NCI-H774 (cell line): Measurements from ENCODE around the gene PYGB.
A peak's percentile ranks its signal among the peaks of the same experiment; 100 is the strongest.
"Not testable (repeated sequence)": the region's sequence is repeated elsewhere in the genome, so short reads cannot be mapped to it uniquely, and the experiment has no call there.

ENCODE experiments used
- DNase-seq: peaks from one replicate; lab custom pipeline; 2025; lab: John Stamatoyannopoulos, UW

The PYGB gene

GRCh38 chr20:25314497-25315417 lies 66.9 kb downstream of the PYGB start:
- no peak for DNase-seq

- DNase-seq: no peak
Observed at GRCh38 chr20:25315418-25316210, 67.7 kb downstream of the PYGB start.

- no peak for DNase-seq
Observed at GRCh38 chr20:25316506-25317190, 68.8 kb downstream of the PYGB start.

DNA sequence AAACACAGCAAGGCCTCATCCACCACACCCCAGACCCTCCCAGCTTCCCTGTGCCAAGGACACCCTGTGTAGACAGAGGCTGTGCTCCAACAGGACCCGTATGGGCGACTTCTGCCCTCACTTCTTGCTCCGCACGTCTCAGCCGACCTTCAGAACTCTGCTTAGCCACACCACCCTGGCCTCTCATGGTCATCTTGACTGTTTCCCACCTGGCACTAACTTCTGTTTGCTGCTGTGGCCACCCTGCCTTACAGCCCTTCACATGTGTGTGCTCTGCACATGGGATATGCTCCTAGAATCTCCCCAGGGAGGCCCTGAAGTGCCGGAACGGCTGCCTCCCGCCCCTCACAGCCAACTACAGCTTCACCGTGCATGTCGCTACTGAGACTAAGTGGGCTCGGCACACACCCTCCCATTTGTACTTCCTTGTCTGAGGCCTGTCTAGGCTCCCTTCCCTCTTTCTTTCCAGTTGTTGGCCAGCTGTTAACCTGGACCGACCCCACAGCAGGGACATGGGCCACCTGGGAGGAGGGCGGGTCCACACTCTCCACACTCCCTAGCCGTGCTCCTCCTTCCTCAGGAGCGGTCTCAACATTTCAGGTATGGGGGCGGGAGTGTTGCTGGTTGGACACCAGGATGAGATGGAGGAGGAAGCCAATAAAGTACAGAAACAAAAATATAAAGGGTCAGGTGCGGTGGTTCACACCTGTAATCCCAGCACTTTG lies 69.6 kb downstream of the PYGB start:
- no peak for DNase-seq

- DNase-seq: no peak
Observed at GRCh38 chr20:25318471-25319240, 70.8 kb downstream of the PYGB start.

DNA sequence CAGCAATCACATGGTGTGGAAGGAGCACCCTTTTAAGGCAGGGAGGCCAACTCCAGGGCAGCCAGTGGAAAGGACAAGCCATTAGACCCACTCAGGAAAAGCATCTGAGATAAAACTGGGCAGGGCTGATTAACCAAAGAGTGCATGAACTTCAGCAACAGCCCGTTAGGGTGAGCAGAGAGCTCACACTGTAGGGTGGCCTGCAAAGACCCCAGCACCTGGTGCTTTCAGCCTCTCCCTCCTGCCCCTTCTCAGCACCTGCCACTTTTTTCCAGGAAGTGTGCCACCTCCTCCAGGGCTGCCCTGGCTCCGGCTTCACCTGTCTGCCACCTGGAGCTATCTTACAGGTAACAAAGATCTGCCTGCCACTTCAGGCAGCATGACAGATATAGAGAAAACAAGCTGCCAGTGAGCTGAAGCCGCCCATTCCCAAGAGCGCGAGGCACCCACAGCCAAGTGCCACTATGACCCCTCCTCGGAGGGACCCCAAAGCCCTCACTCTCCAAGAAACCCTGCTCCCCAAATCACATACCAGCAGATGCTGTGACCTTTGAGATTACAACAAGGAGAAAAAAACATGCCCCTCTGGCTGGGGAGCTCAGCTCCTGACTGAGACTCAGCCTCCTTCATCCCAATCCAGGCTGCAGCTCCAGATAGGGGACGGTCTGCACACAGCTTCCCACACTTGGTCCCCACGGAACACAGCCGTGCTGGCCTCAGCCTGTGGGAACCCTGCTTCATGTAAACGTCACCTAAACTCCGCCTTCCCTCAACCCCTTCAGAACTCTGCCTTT lies 71.6 kb downstream of the PYGB start:
- DNase-seq: peak; percentile 40

DNA sequence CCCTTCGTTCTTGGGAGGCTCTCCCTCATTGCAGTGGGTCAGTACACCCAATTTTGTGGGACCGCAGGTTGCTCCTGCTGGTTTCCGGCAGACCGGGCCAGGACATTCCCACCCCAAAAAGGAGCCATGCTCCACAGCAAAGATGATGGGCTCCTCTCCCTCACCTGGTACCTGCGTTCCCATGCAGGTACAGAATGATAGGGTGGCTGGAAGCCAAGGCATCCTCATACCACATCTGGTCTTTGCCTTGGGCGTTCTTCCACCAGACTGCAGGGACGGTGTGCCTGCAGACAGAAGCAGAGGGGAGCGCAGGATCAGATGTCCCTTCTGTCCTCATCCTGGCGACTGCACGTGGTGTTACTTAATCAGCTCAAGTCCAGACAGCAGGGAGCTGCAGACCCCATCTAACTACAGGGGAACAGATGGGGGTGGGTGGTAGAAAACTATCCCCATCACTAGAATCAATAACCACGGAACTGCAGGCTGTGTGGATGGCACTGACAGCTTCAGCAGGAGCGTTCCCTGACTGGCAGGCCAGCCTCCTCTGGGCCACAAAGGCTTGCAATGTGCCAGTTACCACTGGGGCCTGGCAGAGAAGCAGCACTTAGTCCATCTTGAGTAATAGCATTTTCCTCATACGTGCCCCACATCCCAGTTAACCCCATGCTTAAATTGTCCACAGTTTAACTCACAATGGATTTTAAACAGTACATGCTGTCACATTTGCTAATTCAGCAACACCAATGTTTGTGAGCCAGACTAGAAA lies 72.3 kb downstream of the PYGB start:
- no peak for DNase-seq

DNA sequence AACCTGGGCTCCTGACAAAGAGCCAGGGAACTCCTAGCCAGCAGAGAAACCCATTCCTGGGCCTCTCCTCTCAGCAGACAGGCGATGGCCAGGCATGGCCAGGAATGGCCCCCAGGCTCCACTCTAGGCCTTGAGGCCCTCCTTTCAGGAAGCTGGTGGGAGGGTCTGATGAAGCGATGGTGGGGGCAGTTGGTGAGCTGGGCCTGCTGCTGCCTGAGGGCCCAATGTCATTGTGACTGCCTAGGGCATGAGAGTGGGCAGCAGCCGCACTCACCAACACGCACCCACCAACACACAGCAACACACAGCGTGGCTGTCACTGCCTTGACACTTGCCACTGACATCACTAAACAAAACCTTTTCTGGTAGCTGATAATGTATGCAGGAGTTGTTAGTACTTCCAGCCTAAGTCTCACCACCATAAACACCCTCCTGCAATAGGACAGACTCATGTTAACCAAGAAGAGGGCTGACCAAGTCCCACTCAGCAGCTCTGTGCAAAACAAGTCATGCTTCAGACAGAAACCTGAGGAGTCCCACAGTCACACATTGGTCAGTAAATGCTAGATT lies 73.5 kb downstream of the PYGB start:
- DNase-seq: no peak

DNA sequence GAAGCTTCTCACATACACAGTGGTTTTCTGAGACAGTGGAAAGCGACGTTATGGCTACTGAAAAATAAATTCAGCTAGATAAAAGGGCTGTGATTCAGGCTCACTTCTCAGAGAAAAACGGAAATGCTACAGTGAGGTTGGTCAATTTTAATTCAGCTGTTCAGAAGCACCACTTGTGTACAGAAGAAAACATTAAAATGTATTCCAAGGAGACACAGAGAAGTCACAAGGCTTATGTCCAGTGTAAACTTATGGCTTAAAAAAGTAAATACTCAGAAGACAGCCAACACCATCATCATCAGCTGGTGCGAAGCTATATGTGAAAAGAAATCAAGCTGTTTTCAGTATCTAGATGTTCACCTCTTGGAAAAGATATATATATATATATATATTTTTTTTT lies 74.1 kb downstream of the PYGB start:
- no peak for DNase-seq

DNA sequence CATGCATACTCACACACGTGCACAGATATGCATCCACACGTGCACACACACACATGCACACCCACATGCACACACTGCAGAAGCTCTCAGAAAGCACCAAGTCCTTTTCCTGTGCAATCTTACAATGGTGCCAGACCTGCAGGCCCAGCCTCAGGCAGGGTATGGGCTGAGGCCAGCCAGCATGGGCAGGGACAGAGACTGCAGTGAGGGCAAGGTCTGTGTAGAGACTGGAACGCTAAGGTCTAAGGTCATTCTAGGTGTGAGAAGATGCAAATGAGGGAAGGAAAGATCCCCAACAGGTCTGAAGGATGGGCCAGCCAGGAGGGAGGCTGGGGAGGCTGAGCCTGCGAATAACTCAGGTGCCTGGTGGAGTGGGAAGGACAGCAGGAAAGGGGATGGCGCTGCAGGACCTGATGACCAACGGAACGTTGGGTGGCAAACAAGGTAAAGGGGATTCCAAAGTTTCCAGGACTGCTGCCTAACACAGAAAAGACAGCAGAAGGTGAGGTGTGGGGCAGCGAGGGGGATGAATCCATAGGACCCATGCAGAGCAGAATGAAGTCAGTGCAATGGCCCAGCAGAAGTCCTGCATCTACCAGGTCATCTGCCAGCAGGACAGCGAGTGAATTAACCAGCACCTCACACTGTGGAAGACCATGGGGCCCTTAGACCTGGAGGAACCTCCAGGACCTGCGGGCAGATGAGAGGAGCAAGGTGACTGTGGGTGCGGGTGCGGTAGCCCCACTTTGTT lies 75.8 kb downstream of the PYGB start:
- no peak for DNase-seq

DNA sequence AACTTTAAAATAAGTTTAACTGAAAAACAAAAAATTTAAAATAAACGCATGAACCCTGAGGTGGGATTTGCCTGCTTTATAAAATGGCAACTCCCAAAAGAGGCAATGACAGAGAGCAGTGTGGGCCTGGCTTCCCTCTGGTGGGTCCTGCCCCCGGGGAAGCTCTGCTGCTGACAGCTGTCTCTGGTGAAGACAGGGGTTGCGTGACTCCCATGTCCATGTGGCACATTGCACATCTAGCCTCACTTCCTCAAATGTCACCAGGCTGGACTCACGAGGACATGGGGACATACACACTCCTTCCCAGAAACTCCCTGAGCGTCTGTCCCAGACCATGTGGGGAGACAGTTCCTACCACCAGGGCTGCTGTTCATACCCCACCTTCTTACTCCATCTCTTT lies 76.5 kb downstream of the PYGB start:
- DNase-seq: no peak

DNA sequence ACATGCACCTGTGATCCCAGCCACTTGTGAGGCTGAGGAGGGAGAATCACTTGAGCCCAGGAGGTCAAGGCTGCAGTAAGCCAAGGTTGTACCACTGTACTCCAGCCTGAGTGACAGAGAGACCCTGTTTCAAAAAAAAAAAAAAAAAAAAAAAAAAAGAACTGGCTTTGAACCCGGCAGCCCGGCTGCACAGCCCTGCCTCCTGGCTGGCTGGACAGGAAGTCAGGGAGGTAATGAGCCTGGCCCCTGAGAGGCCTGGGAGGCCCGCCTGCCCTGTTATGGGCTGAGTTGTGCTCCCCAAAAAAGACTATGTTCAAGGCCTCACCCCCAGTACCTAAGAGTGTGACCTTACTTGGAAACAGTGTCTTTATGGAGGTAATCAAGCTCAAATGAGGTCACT lies 77.2 kb downstream of the PYGB start:
- DNase-seq: no peak

- DNase-seq: no peak
Observed at GRCh38 chr20:25325997-25326396, 78.1 kb downstream of the PYGB start.

- no peak for DNase-seq
Observed at GRCh38 chr20:25327521-25328235, 79.8 kb downstream of the PYGB start.

- no peak for DNase-seq
Observed at GRCh38 chr20:25328954-25329498, 81.1 kb downstream of the PYGB start.

GRCh38 chr20:25334972-25335371 lies 87.1 kb downstream of the PYGB start:
- DNase-seq: not testable (repeated sequence)
